GM18870 (cell line): ENCODE data around the gene ANKRD63.

Experiments used
- ATAC-seq: cut with Tn5 transposase; IDR thresholded peaks from one replicate; pipeline ENCODE4 v1.9.1; 2021; ENCODE audit warnings: moderate library complexity; ENCODE audit not compliant: unreplicated experiment

The ANKRD63 gene

DNA sequence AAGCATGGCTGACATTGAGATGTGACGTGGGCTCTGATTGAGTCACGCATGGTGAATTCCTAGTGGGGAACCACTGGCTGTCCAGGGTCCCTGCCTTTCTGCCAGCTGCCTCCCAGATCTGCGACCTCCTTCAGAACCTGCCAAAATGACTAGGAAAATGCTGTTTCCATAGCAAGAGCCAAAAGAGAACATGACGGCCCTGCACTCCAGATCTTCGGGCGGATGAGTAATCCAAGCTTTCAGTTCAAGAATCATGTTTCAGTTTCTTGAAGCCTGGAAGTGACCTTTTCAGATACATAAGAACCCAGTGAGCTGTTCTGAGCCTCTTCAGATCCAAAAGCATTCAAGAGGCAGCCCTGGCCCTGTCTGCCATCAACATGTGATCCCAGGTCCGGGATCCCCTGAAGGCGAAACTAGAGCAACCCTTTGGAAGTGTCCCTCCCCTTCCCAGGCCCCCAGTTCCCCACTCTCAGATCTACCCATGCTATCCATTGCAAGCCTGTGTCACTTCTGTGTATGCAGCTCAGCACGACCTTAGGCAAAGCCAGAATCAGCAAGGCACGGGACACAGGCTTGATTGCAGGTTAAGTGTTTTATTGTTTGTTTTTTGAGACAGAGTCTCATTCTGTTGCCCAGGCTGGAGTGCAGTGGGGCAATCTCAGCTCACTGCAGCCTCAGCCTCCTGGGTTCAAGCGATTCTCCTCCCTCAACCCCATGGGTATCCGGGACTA lies 19.7 kb downstream of the ANKRD63 start:
- no peak for ATAC-seq

DNA sequence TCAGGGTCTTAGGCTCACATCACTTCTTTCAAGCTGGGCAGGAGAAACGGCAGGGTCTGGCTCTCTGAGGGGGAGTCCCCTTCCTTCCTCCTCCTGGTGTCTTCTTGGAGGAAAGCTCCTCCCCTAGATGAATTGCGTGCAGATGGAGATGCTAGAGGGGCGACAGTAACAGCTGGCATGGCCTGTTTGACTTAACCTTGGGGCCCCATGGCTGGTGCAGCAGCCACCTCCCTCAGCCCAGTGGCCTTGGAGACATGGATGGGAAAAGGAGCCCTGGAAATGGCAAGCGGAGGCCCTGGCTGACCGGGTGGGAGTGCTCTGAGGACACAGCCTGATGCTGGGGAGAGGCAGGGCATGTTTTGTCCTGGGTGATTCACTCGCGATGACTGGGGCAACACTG lies 23.8 kb downstream of the ANKRD63 start:
- no peak for ATAC-seq

DNA sequence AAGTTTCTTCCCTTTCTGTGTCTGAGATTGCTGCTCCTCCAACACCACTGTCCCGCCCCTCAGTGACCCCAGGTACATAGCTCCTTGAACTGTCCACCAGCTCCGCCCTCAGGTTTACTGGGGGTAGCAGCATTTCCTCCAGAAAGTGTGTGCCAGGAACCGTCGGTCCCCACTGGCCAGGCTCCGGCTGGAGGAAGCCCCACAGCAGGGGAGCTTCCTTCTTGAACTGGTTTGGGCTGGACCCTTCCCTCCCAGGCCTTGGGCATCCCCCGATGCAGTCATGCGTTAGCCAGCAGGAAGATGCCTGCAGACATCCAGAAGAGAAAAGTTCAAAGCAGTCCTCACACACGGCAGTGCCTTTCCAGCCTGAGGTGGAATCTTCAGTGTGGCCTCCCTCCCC lies 24.3 kb downstream of the ANKRD63 start:
- no peak for ATAC-seq

- ATAC-seq, result no peak
Measured at GRCh38 chr15:40257656-40258450, 25.0 kb downstream of the ANKRD63 start.

DNA sequence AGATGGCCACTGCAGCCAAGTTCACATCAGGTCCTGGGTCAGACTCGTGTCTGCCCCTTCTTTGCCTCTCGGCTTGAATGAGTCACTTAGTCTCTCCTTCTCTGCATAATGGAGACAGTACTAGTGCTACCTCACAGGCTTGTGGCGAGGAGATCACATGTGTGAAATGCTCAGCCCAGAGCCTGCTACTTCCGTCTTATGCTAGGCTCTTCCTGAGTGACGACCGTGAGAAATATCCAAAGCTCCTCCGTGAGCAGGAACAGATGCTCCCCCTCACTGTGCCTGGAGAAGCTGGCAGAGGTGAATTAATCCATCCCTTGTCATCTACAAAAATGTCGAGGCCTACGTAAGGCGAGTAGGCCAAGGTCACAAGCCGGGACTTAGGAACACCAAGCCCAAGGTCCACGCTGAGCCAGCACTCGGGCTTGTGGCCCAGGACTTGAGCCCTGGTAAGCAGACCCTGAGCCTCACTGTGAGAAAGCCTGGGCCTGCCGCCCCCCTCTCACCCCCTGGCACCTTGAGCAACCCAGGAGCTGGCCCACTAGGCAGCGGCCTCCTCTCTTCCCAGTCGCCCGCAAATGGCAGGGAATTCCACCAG lies 26.1 kb downstream of the ANKRD63 start:
- ATAC-seq, result no peak

GRCh38 chr15:40255033-40255432 lies 27.8 kb downstream of the ANKRD63 start:
- ATAC-seq, result no peak

DNA sequence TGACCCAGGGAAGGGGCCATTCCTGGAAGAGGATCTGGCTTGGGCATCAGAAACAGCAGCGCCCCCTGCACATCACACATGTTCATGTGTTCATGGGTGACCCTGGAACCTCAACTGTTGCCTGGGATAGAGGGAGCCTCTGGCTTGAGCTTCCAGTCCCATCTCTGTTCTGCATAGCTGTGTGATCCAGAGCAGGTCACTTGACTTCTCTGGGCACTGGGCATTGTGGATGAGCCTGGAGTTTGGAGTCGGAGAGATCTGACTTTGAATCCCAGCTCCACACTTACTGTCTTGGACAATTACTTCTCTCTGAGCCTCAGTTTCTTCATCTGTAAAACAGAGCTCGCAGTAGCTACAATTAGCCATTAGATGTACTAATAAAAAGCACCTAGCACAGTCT lies 28.4 kb downstream of the ANKRD63 start:
- ATAC-seq, result no peak

DNA sequence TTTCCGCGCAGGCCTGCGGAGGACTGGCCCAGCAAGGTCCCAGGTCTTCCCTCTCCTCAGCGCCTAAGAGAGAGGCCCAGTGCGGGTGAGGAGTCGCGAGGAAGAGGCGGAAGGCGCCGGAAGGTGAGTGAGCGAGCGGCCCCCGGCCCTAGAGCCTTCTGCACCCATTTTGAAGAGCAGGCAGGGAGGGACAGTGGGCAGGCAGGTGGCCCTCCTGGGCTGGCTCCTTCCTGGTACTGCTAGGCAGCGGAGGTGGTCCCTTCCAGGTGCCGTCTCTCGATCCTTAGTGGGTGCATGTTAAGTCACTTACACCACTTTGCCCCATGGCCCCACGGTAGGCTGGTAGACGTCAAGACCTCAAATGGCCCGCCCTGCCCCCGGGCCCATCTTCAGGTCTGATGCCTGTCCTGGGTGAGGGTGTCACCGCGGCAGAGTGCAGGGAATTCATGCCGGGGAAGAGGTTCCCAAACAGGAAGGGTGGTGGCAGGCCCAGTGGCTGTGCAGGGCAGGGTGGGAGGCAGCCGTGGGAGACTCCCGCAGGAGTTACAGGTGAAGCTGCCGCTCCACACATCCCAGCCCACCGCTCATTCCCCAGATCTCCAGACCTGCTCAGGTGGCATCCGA lies 29.6 kb downstream of the ANKRD63 start:
- ATAC-seq, result no peak

DNA sequence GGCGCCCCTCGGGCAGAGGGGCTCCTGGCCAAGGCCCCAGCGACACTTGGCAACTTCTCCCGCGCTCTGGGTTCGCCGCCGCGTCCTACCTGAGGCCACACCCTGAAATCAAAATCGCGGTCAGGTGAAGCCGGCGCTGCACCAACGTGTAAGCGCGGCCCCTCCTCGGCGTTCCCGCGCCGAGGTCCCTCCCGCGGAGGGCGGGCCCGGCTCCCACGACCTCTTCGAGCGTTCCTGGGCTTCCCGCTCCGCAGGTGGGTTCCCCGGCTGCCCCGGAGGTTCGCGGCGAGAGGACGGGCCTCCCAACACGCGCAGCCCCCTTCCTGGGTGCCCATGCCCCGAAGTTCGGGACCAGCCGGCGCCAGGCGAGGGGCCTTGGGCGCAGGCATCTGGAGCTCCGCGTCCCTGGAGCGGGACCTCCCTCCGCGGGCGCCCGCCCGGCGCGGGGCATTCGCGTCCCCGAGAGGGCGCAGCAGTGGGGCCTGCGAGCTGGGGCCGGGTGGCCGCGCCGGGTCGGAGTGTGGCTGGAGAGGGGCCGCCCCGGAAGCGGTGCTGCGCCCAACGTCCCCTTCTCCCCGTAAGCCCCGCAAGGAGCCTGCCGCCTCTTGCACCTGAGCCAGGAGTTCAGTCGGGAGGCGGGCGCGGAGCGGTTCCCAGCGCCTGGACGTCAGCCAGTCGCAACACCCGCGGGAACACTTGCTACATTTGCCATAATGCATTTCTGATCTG lies 30.3 kb downstream of the ANKRD63 start:
- no peak for ATAC-seq

DNA sequence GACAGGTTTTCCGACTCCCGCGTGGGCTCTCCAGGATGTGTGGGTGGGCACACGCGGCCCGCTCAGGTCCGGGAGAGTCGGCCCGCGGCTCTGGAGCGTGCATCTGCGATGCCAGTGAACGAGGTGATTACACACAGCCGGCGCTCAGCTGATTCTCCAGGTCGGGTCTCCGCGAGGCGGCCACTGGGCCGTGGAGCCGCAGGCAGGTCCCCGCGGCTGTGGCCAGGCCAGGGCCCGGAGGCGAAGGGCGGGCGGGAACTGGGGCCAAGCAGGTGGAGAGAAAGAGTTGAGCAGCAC lies 30.8 kb downstream of the ANKRD63 start:
- ATAC-seq, result no peak

DNA sequence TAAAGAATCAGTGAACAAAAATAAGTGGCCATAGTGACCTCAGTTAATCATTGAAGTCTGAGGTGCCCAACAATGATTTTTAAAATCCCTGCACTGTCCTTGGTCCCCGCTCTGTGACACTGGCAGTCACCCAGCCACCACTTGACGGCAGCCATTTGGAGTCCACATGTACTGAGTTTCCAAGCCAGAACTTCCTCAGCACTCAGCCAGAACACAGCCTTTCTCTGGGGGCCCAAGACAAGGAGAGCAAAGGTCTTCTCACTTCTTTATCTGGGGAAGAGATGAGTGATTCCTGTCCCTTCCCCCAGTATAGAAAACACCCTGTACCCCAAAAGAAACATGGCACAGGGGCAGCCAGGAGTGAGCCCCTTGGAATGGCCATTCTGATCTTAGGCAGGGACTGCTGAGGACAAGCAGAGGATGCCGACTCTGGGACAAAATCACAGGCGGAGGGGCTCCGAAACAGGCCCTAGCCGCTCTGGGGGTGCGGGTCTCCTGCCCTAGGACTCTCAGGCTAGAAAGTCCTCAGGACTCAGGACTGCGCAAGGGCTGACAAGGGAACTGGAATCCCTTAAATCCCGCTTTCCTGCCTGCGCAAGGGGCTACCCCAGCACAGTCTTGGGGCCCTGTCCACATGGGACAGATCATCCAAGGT lies 31.3 kb downstream of the ANKRD63 start:
- no peak for ATAC-seq

- no peak for ATAC-seq
Measured at GRCh38 chr15:40250771-40251483, 31.9 kb downstream of the ANKRD63 start.

GRCh38 chr15:40250304-40250656 lies 32.6 kb downstream of the ANKRD63 start:
- ATAC-seq, result no peak

DNA sequence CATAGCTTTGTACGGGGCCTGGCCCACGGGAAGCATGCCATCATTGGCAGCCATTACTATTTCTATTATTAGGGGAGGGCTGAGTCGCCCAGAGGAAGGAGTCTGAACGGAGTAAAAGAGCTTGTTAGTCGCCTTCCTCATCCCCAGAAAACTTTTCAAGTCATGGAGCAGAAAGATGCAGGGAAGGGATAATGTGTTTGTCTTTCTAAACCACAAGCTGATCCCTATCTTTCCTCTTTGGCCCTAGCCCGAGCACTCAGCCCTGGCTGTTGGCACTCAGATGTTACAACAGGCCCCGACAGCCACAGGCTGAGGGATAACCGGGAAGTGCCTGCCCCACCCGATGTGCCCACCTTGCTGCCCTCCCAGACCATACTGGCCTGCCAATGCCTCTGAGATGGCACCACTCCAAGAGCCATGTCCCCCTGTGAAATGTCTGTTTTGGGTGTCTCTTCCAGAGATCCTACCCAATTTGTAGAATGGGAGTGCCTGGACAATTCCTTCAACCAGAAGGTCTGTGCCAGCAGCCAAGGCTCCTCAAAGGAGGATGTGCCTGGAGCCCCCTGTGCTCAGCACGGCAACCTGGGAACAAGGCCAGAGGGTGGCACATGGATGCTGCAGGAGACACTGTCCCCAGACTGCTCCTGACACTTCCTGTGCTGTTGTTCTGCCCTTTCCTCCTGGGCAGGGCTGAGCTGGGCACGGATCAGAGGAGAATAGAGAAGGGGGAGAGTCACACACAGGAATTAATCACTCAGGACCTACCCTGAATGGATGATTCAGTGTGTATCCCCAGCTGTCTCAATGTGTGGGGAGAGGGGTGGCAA lies 33.2 kb downstream of the ANKRD63 start:
- no peak for ATAC-seq

DNA sequence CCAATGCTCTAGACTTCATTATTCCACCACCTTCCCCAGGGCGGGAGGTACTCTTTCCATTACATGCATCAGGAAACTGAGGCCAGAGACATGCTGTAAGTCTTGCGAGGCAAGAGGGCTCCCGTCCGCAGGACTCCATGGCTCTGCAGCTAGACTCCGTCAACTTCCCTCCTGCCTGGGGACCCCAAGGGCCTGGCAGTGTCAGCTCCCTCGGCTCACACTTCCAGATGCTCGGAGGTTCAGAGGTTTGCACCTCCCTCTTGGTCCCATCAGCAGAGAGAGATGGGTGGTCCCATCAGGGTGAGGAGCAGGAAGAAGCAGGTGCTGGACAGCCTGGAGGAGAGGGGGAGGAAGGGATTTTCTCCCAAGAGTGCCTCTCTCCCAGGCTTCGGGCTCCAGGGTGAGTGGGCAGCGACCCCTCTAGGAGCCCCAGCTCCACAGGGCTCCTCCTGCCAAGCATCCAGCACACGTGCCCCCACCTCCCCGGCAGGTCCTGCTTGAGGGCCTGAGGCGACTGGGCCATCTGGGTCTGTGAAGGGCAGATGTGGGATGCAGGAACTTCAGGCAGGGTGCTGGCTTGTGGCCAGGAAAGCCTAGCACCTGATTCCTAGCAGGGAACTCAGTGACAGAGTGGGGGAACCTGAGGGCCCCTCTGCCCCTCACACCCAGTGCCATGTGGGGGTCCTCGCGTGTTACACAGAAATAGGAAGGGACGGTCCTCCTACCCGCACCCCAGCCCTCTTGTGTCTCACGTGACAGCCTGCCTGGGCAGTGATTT lies 34.7 kb downstream of the ANKRD63 start:
- ATAC-seq, result no peak

DNA sequence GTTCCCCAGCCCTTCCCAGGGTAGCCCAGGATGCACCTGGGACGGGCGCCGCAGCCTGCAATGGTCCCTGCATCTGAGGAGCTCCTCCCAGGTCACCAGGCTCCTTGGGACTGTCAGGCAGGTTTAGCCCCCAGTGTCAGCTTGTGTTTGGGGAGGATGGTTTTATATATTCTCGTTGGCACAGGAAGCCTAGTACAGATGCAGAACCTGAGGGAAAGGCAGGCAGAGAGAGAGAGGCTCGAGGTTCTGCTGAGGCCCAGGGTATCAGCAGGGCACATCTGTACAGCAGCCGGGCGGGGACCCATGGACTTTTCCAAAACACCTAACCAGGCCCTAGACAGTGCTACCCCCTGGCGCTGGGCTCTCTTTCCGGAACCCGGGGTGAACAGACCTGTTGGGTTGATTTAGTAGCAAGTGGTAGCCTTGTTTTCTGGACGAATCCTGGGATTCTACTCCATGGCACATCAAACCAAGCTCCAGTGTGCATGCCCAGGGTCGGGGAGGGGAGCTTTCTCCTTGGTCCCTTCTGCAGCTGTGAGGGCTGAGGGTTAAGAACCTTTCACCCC lies 35.4 kb downstream of the ANKRD63 start:
- ATAC-seq, result no peak

DNA sequence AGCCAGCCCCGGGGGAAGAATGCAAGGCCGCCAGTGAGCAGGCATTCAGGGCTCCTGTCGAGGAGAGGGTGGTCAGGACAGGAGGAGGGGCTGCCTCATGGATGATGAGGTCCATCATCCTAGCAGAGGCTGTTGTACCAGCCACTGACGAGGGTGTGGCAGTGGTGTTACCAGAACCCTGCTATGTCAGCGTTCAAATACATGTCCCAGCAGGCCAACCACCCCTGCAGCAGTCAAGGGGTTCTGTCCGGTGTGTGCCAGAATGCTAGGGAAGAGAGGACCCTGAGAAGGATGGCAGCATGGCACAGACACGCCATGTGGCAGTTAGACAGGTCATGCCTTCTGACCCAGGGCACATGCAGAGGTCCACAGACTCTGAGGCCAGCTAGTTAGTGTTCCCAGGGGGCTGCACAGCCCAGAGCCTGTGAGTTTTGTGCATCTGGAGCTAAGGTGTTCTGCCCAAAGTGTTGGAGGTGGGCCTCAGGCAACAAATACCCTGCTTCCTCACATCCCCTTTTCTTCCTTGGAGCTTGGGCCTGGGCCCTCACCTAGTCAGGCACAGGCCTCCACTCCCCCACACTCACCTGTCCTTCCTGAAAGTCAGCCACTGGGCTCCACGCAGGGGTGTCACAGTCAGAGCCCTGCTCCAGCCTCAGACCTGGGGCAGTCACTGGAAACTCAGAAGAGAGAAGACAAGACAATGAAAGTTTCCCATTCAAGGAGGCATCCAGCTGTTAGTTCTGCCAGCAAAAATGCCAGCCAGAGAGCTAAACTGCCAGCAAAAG lies 36.2 kb downstream of the ANKRD63 start:
- ATAC-seq, result no peak
